Measurements from ENCODE around the gene CNPY4. TPM values are rescaled to one million over a fixed set of nuclear protein-coding genes. Genes with fewer than 3 reads are reported as not detected.

Gene CNPY4
- total RNA-seq, 2 experiments from 2014 or later, result 11.0 to 14.0 TPM

GRCh38 chr7:100091411-100092181 is 27.8 kb upstream of the CNPY4 start:
- POLR2A ChIA-PET, result interaction anchor here (0.7 to 6.1 kb wide), 4 partner anchors 10 to 339 kb away, joined by 3 to 74 read pairs (median 4); partner anchors contain the start of genes AP4M1 and MCM7
- ATAC-seq, result peak; percentile 4
- no peak overlapping the region for H3K4me3 Mint-ChIP-seq
- intact Hi-C loops (cut with DNase I, micrococcal nuclease), result no loop called here
- peaks cover 66% of the 10 kb centered on the region for H3K36me3 Mint-ChIP-seq (ENCODE audit: low read depth)
- H3K27ac Mint-ChIP-seq, result peak overlapping the region; percentile 59
- peak; percentile 39 for DNase-seq
- CTCF ChIA-PET, result interaction anchor here (1.0 to 1.7 kb wide), 2 partner anchors 10 kb away, joined by 3 to 8 read pairs; partner anchors contain the start of genes AP4M1 and MCM7
- H3K9me3 Mint-ChIP-seq (ENCODE audit: low read depth), result no peaks in the 10 kb centered on the region
- no peaks in the 10 kb centered on the region for H3K27me3 Mint-ChIP-seq
- H3K4me1 Mint-ChIP-seq, result peaks cover 31% of the 10 kb centered on the region

GRCh38 chr7:100093054-100093453 is 26.4 kb upstream of the CNPY4 start:
- Mint-ChIP-seq H3K27me3 (no peaks in the 10 kb centered on the region), H3K4me1 (peaks cover 35% of the 10 kb centered on the region), H3K36me3 (ENCODE audit: low read depth) (peaks cover 79% of the 10 kb centered on the region), H3K4me3 (no peak overlapping the region), H3K27ac (peak overlapping the region; percentile 31), H3K9me3 (ENCODE audit: low read depth) (no peaks in the 10 kb centered on the region)
- no peak for ATAC-seq
- intact Hi-C loops (cut with DNase I, micrococcal nuclease), result no loop called here
- POLR2A ChIA-PET, result interaction anchor here (0.9 to 6.1 kb wide), 4 partner anchors 8 to 13 kb away, joined by 3 to 74 read pairs (median 3); partner anchors contain the start of genes AP4M1 and MCM7
- DNase-seq, result no peak
- CTCF ChIA-PET, result no interaction called here

GRCh38 chr7:100093498-100093897 is 25.9 kb upstream of the CNPY4 start:
- peaks cover 37% of the 10 kb centered on the region for H3K4me1 Mint-ChIP-seq
- ChIA-PET CTCF (interaction anchor here (0.7 kb wide), 1 partner anchor 12 kb away, joined by 3 read pairs; no protein-coding TSS in a partner anchor), POLR2A (interaction anchor here (0.9 to 1.2 kb wide), 3 partner anchors 11 to 13 kb away, joined by 3 read pairs; no protein-coding TSS in a partner anchor)
- DNase-seq (no peak), ATAC-seq (no peak)
- H3K36me3 Mint-ChIP-seq (ENCODE audit: low read depth), result peaks cover 84% of the 10 kb centered on the region
- peak overlapping the region; percentile 31 for H3K27ac Mint-ChIP-seq
- H3K9me3 Mint-ChIP-seq (ENCODE audit: low read depth), result no peaks in the 10 kb centered on the region
- no peaks in the 10 kb centered on the region for H3K27me3 Mint-ChIP-seq
- no peak overlapping the region for H3K4me3 Mint-ChIP-seq
- intact Hi-C loops (cut with DNase I, micrococcal nuclease), result no loop called here

GRCh38 chr7:100093925-100094486 is 25.4 kb upstream of the CNPY4 start:
- intact Hi-C loops (cut with DNase I, micrococcal nuclease), result no loop called here
- no peak for ATAC-seq
- Mint-ChIP-seq H3K4me1 (peaks cover 43% of the 10 kb centered on the region), H3K27ac (no peak overlapping the region), H3K36me3 (ENCODE audit: low read depth) (peaks cover 89% of the 10 kb centered on the region), H3K9me3 (ENCODE audit: low read depth) (no peaks in the 10 kb centered on the region), H3K4me3 (no peak overlapping the region), H3K27me3 (no peaks in the 10 kb centered on the region)
- ChIA-PET CTCF (interaction anchor here (0.7 kb wide), 2 partner anchors 11 to 33 kb away, joined by 3 read pairs; partner anchors contain the start of gene MBLAC1), POLR2A (interaction anchor here (0.9 to 1.2 kb wide), 2 partner anchors 12 kb away, joined by 3 read pairs; no protein-coding TSS in a partner anchor)
- no peak for DNase-seq

GRCh38 chr7:100095289-100095688 is 24.1 kb upstream of the CNPY4 start:
- Mint-ChIP-seq H3K27ac (no peak overlapping the region), H3K4me3 (no peak overlapping the region), H3K9me3 (ENCODE audit: low read depth) (no peaks in the 10 kb centered on the region), H3K27me3 (no peaks in the 10 kb centered on the region), H3K36me3 (ENCODE audit: low read depth) (peaks cover 95% of the 10 kb centered on the region), H3K4me1 (peaks cover 47% of the 10 kb centered on the region)
- intact Hi-C loops (cut with DNase I, micrococcal nuclease), result no loop called here
- ChIA-PET POLR2A (interaction anchor here (0.6 to 1.3 kb wide), 4 partner anchors 13 to 258 kb away, joined by 3 to 9 read pairs (median 3); no protein-coding TSS in a partner anchor), CTCF (interaction anchor here (0.7 to 1.4 kb wide), 2 partner anchors 10 to 38 kb away, joined by 3 to 5 read pairs; no protein-coding TSS in a partner anchor)
- DNase-seq, result no peak
- no peak for ATAC-seq

- ChIA-PET POLR2A (interaction anchor here (0.6 to 1.3 kb wide), 3 partner anchors 13 to 257 kb away, joined by 3 to 9 read pairs (median 3); no protein-coding TSS in a partner anchor), CTCF (interaction anchor here (1.4 kb wide), 1 partner anchor 37 kb away, joined by 5 read pairs; no protein-coding TSS in a partner anchor)
- peaks cover 44% of the 10 kb centered on the region for H3K4me1 Mint-ChIP-seq
- H3K27me3 Mint-ChIP-seq, result no peaks in the 10 kb centered on the region
- no peak overlapping the region for H3K4me3 Mint-ChIP-seq
- peaks cover 96% of the 10 kb centered on the region for H3K36me3 Mint-ChIP-seq (ENCODE audit: low read depth)
- no peaks in the 10 kb centered on the region for H3K9me3 Mint-ChIP-seq (ENCODE audit: low read depth)
- ATAC-seq (no peak), DNase-seq (no peak)
- intact Hi-C loops (cut with DNase I, micrococcal nuclease), result no loop called here
- H3K27ac Mint-ChIP-seq, result no peak overlapping the region
These were observed 23.7 kb upstream of the CNPY4 start for GRCh38 chr7:100095704-100096103.

- peaks cover 46% of the 10 kb centered on the region for H3K4me1 Mint-ChIP-seq
- H3K36me3 Mint-ChIP-seq (ENCODE audit: low read depth), result peaks cover 68% of the 10 kb centered on the region
- H3K27ac Mint-ChIP-seq, result peak overlapping the region; percentile 80
- ATAC-seq (no peak), DNase-seq (no peak)
- intact Hi-C loops (cut with DNase I, micrococcal nuclease), result no loop called here
- ChIA-PET CTCF (interaction anchor here (0.7 kb wide), 1 partner anchor 202 kb away, joined by 3 read pairs; no protein-coding TSS in a partner anchor), POLR2A (interaction anchor here (4.9 kb wide), 1 partner anchor 9 kb away, joined by 74 read pairs; the partner anchor contains the start of gene COPS6)
- no peaks in the 10 kb centered on the region for H3K27me3 Mint-ChIP-seq
- peak overlapping the region; percentile 90 for H3K4me3 Mint-ChIP-seq
- H3K9me3 Mint-ChIP-seq (ENCODE audit: low read depth), result no peaks in the 10 kb centered on the region
These were observed 20.5 kb upstream of the CNPY4 start for GRCh38 chr7:100098913-100099312.

- POLR2A ChIA-PET, result interaction anchor here (4.9 kb wide), 1 partner anchor 9 kb away, joined by 74 read pairs; the partner anchor contains the start of gene COPS6
These were observed 20.0 kb upstream of the CNPY4 start for GRCh38 chr7:100099452-100099851.

GRCh38 chr7:100100420-100101015 is 18.9 kb upstream of the CNPY4 start:
- H3K4me1 Mint-ChIP-seq, result peaks cover 46% of the 10 kb centered on the region
- ChIA-PET CTCF (interaction anchor here (0.6 to 3.0 kb wide), 6 partner anchors 10 to 722 kb away, joined by 3 to 14 read pairs (median 6); partner anchors contain the start of gene MBLAC1), POLR2A (interaction anchor here (0.5 to 4.9 kb wide), 9 partner anchors 10 to 553 kb away, joined by 3 to 74 read pairs (median 7); partner anchors contain the start of genes COPS6, MBLAC1, TRIM4 and ZCWPW1)
- ATAC-seq, result peak; percentile 79
- no peaks in the 10 kb centered on the region for H3K27me3 Mint-ChIP-seq
- intact Hi-C loops (cut with DNase I, micrococcal nuclease), result loop anchor here (1.0 to 5.0 kb wide), 14 partner anchors 10 to 693 kb away; partner anchors contain the start of genes CNPY4 (in 2 of the 2), TAF6 (in 2 of the 2), ZNF3 (in 2 of the 2) and BUD31 (in 1 of the 2)
- peak; percentile 93 for DNase-seq
- peak overlapping the region; percentile 94 for H3K27ac Mint-ChIP-seq
- peaks cover 58% of the 10 kb centered on the region for H3K36me3 Mint-ChIP-seq (ENCODE audit: low read depth)
- peak overlapping the region; percentile 90 for H3K4me3 Mint-ChIP-seq
- H3K9me3 Mint-ChIP-seq (ENCODE audit: low read depth), result no peaks in the 10 kb centered on the region

More at GRCh38 chr7:100099452-100099851, 20.0 kb upstream of the CNPY4 start:
- intact Hi-C loops (cut with DNase I, micrococcal nuclease), result no loop called here
- ATAC-seq (no peak), DNase-seq (no peak)
- Mint-ChIP-seq H3K27me3 (no peaks in the 10 kb centered on the region), H3K27ac (peak overlapping the region; percentile 94), H3K9me3 (ENCODE audit: low read depth) (no peaks in the 10 kb centered on the region), H3K4me1 (peaks cover 46% of the 10 kb centered on the region), H3K4me3 (peak overlapping the region; percentile 90), H3K36me3 (ENCODE audit: low read depth) (peaks cover 63% of the 10 kb centered on the region)
- CTCF ChIA-PET, result interaction anchor here (0.5 to 0.7 kb wide), 3 partner anchors 187 to 1056 kb away, joined by 3 read pairs; no protein-coding TSS in a partner anchor

- ATAC-seq (peak; percentile 91), DNase-seq (peak; percentile 99)
- Mint-ChIP-seq H3K27me3 (no peaks in the 10 kb centered on the region), H3K27ac (peak within 1 kb of the TSS; percentile 94), H3K4me3 (peak within 1 kb of the TSS; percentile 90), H3K9me3 (ENCODE audit: low read depth) (no peaks in the 10 kb centered on the region), H3K4me1 (peaks cover 41% of the 10 kb centered on the region), H3K36me3 (ENCODE audit: low read depth) (peaks cover 52% of the 10 kb centered on the region)
- ChIA-PET CTCF (interaction anchor here (0.6 to 3.0 kb wide), 11 partner anchors 9 to 722 kb away, joined by 3 to 14 read pairs (median 4); partner anchors contain the start of genes COPS6 and MBLAC1), POLR2A (interaction anchor here (0.6 to 4.9 kb wide), 14 partner anchors 10 to 678 kb away, joined by 3 to 74 read pairs (median 5); partner anchors contain the start of genes COPS6, LAMTOR4, MBLAC1 and TRIM4)
- intact Hi-C loops (cut with DNase I, micrococcal nuclease), result loop anchor here (1.0 to 5.0 kb wide), 12 partner anchors 18 to 694 kb away; partner anchors contain the start of genes CNPY4 (in 2 of the 2), TAF6 (in 2 of the 2), ZNF3 (in 2 of the 2) and BUD31 (in 1 of the 2)
These were observed 18.2 kb upstream of the CNPY4 start, which contains the start of the genes AP4M1 and MCM7 for GRCh38 chr7:100101016-100101862. AP4M1 (plus strand) TSS chr7:100101643; CDS start chr7:100101715, 72 bp downstream. MCM7 (minus strand) TSS chr7:100101397; CDS start chr7:100101294, 103 bp downstream.
